Skeletal muscle tissue (tissue), 5 donors: Measurements from ENCODE around the gene SLC37A4. TPM values are rescaled to one million over a fixed set of nuclear protein-coding genes. Genes with fewer than 3 reads are reported as not detected.
"Not testable (repeated sequence)": the region's sequence is repeated elsewhere in the genome, so short reads cannot be mapped to it uniquely, and the experiment has no call there.

Source experiments
- H3K27ac ChIP-seq: one replicate; pipeline ENCODE4 v1.7.0; 2013; ENCODE audit warnings: mild to moderate bottlenecking, low read depth, low read length, inconsistent platforms
- H3K27me3 ChIP-seq, 3 donors: one replicate each; pipeline ENCODE4 v1.7.0; 2013; ENCODE audit warnings: low read length in 3 of 3; ENCODE audit not compliant: control insufficient read depth in 3 of 3, insufficient read depth in 3 of 3
- H3K36me3 ChIP-seq, 3 donors: one replicate each; pipeline ENCODE4 v1.7.0; 2013; ENCODE audit warnings: low read length in 3 of 3; ENCODE audit not compliant: control insufficient read depth in 3 of 3, insufficient read depth in 3 of 3
- H3K4me1 ChIP-seq, 3 donors: one replicate each; pipeline ENCODE4 v1.7.0; 2013; ENCODE audit warnings: low read length in 3 of 3, mild to moderate bottlenecking in 3 of 3; ENCODE audit not compliant: control insufficient read depth in 3 of 3, insufficient read depth in 3 of 3
- H3K4me3 ChIP-seq, 3 donors: one replicate each; pipeline ENCODE4 v1.7.0; 2013; ENCODE audit warnings: low read length in 3 of 3
- H3K9ac ChIP-seq, 3 donors: one replicate each; pipeline ENCODE4 v1.7.0; 2013; ENCODE audit warnings: low read length in 3 of 3, mild to moderate bottlenecking in 3 of 3, moderate library complexity in 2 of 3, low read depth in 1 of 3
- H3K9me3 ChIP-seq, 3 donors: one replicate each; pipeline ENCODE4 v1.7.0; 2013; ENCODE audit warnings: low read length in 3 of 3; ENCODE audit not compliant: control insufficient read depth in 3 of 3
- small RNA-seq: library from RNA; depleted of rRNA; stranded (forward); fragments of <200 nt; gene quantifications from one replicate; pipeline ENCODE3, GENCODE V24; 2014
- total RNA-seq: library from RNA; depleted of rRNA; stranded (reverse); fragments of >200 nt; gene quantifications from one replicate; pipeline ENCODE4 v1.2.3, GENCODE V29; 2014
- donor health status: Osteomylitis.

The SLC37A4 gene
- total RNA-seq, 1 donor from 2014 or later: 6.8 TPM

DNA sequence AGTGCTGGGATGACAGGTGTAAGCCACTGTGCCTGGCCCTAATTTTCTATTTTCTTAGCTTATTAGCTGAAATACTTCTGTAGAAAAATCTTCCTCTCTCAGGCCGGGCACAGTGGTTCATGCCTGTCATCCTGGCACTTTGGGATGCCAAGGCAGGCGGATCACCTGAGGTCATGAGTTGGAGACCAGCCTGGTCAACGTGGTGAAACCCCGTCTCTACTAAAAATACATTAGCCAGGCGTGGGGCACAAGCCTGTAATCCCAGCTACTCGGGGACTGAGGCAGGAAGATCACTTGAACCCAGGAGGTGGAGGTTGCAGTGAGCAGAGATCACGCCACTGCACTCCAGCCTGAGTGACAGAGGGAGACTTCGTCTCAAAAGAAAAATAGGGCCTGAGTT lies 46.3 kb downstream of the SLC37A4 start:
- Histone ChIP-seq H3K9ac (peak overlapping the region in 1 of 3 donors; percentile 73), H3K4me1 (peaks cover 8 to 15% (median 13%) of the 10 kb centered on the region in 3 donors), H3K27ac (peak overlapping the region; percentile 69)
- not testable (repeated sequence) for H3K9me3 ChIP-seq, H3K36me3 ChIP-seq, H3K27me3 ChIP-seq, H3K4me3 ChIP-seq

- H3K9ac ChIP-seq: peak overlapping the region in 1 of 3 donors; percentile 45
- H3K27me3 ChIP-seq: no peaks in the 10 kb centered on the region
- no peak overlapping the region for H3K27ac ChIP-seq
- peaks cover 8 to 15% (median 13%) of the 10 kb centered on the region in 3 donors for H3K4me1 ChIP-seq
- H3K36me3 ChIP-seq: no peaks in the 10 kb centered on the region
- no peaks in the 10 kb centered on the region for H3K9me3 ChIP-seq
- peak overlapping the region; percentile 12 to 43 (median 41) for H3K4me3 ChIP-seq
Measured at GRCh38 chr11:118980191-118980881, 50.3 kb downstream of the SLC37A4 start.

- H3K36me3 ChIP-seq: no peaks in the 10 kb centered on the region
- no peak overlapping the region for H3K9ac ChIP-seq
- H3K27ac ChIP-seq: no peak overlapping the region
- H3K4me1 ChIP-seq: peaks cover 3 to 8% (median 8%) of the 10 kb centered on the region in 3 donors
- no peak overlapping the region for H3K4me3 ChIP-seq
- H3K27me3 ChIP-seq: no peaks in the 10 kb centered on the region
- H3K9me3 ChIP-seq: no peaks in the 10 kb centered on the region
Measured at GRCh38 chr11:118979434-118979833, 51.2 kb downstream of the SLC37A4 start.

DNA sequence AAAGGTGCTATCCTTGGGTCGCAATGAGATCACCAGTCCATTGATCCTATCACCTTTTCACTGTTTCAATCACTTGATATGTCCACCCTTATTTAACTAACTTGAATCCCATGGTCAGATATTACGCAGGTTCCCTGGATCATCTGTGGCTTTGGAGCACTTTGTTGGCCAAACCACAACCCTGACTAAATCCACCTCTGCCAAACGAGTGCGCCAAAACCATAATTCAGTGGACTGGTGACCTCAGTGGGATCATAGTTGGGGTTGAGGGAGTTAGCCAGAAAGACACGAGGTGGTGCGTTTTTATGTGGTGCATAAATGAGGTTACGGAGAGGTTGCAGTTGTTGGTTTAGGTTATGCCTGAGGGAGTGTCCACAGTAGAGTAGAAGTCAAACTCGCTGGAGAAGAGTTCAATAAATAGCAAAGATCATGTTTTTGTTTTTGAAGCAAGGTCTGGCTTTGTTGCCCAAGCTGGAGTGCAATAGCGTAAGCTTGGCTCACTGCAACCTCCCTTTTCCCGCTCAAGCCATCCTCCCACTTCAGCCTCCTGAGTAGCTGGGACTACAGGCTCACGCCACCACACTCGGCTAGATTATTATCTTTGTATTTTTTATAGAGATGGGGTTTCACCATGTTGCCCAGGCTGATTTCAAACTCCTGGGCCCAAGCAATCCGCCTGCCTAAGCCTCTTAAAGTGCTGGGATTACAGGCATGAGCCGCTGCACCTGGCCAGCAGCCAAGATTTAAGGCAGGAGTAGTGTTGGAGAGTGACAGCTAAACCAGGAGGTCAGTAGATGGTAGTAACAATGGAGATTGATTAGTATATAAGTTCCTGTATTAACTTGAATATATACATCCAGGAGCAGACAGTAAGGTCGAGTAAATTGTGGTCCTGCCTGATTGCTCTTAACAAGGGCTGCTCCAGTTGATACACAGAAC lies 54.6 kb downstream of the SLC37A4 start:
- no peak overlapping the region for H3K9ac ChIP-seq
- no peak overlapping the region for H3K27ac ChIP-seq
- no peaks in the 10 kb centered on the region for H3K36me3 ChIP-seq
- H3K4me3 ChIP-seq: no peak overlapping the region
- H3K9me3 ChIP-seq: no peaks in the 10 kb centered on the region
- H3K27me3 ChIP-seq: peaks cover 0 to 5% (median 2%) of the 10 kb centered on the region in 3 donors
- H3K4me1 ChIP-seq: peaks cover 3 to 7% (median 5%) of the 10 kb centered on the region in 3 donors

Small RNAs within 50 kb of the gene (small RNA-seq; reads per million reads assigned to genes)
- not detected for gene AP003392.2
- gene RF00017: not detected
- gene RF00019: not detected

Other genes with a start within 250 kb of the SLC37A4 start
- 103 TPM for gene DDX6, start 239.7 kb downstream of the SLC37A4 start, total RNA-seq
- gene CXCR5, start 147.0 kb downstream of the SLC37A4 start, total RNA-seq: not detected
- gene BCL9L, start 105.0 kb downstream of the SLC37A4 start, total RNA-seq: 24.0 TPM
- gene UPK2, start 74.6 kb downstream of the SLC37A4 start, total RNA-seq: not detected
- gene FOXR1, start 59.1 kb downstream of the SLC37A4 start, total RNA-seq: not detected
- 8.4 TPM for gene CENATAC, start 32.7 kb downstream of the SLC37A4 start, total RNA-seq
- gene RPS25, start 12.5 kb downstream of the SLC37A4 start, total RNA-seq: 1,590 TPM
- 39.1 TPM for gene TRAPPC4, start 12.1 kb downstream of the SLC37A4 start, total RNA-seq
- gene HYOU1, start 26.3 kb upstream of the SLC37A4 start, total RNA-seq: 23.0 TPM
- 21.4 TPM for gene VPS11, start 36.9 kb upstream of the SLC37A4 start, total RNA-seq
- gene HMBS, start 54.0 kb upstream of the SLC37A4 start, total RNA-seq: 6.8 TPM
- 8.4 TPM for gene DPAGT1, start 71.0 kb upstream of the SLC37A4 start, total RNA-seq
- 2.1 TPM for gene C2CD2L, start 76.5 kb upstream of the SLC37A4 start, total RNA-seq
- 18.3 TPM for gene HINFP, start 90.7 kb upstream of the SLC37A4 start, total RNA-seq
- gene ABCG4, start 118.2 kb upstream of the SLC37A4 start, total RNA-seq: under 0.01 TPM
- gene NLRX1, start 137.8 kb upstream of the SLC37A4 start, total RNA-seq: 17.2 TPM
- under 0.01 TPM for gene NHERF4, start 154.6 kb upstream of the SLC37A4 start, total RNA-seq
- gene CBL, start 175.5 kb upstream of the SLC37A4 start, total RNA-seq: 9.9 TPM